Activated naive CD8-positive, alpha-beta T cell treated with anti-CD3 and anti-CD28 coated beads, Interleukin-2, amount 50 U/mL, for 16 hours (primary cell): ENCODE data around the gene TMC5.

Source experiments
- DNase-seq: peaks from one replicate; pipeline ENCODE4 v3.0.0-alpha.2; 2020; ENCODE audit warnings: low read depth, low spot score

The TMC5 gene

GRCh38 chr16:19507867-19508266, 90.2 kb downstream of the TMC5 start:
- DNase-seq, result no peak

- DNase-seq, result no peak
Measured at GRCh38 chr16:19512297-19512696, 94.6 kb downstream of the TMC5 start.

GRCh38 chr16:19513377-19514053, 95.8 kb downstream of the TMC5 start:
- DNase-seq, result no peak

GRCh38 chr16:19515757-19516156, 98.1 kb downstream of the TMC5 start:
- DNase-seq, result no peak

- no peak for DNase-seq
Measured at GRCh38 chr16:19517424-19518089, 99.9 kb downstream of the TMC5 start.

- DNase-seq, result no peak
Measured at GRCh38 chr16:19518388-19518787, 100.7 kb downstream of the TMC5 start.

- DNase-seq, result no peak
Measured at GRCh38 chr16:19520861-19521331, 103.2 kb downstream of the TMC5 start.

GRCh38 chr16:19521471-19522396, 104.1 kb downstream of the TMC5 start, which contains the start of gene GDE1:
GDE1 (minus strand) TSS chr16:19522098; CDS start chr16:19521964, 134 bp downstream.
- DNase-seq, result peak; percentile 91

GRCh38 chr16:19522397-19522732, 104.7 kb downstream of the TMC5 start:
- DNase-seq, result no peak

GRCh38 chr16:19522760-19523159, 105.1 kb downstream of the TMC5 start:
- DNase-seq, result no peak

GRCh38 chr16:19523184-19523558, 105.5 kb downstream of the TMC5 start:
- no peak for DNase-seq

- peak; percentile 89 for DNase-seq
Measured at GRCh38 chr16:19523559-19524355, 106.1 kb downstream of the TMC5 start, which contains the start of gene CCP110. CCP110 (plus strand) TSS chr16:19523942; CDS start chr16:19527882, 3,940 bp downstream.

GRCh38 chr16:19524356-19524615, 106.6 kb downstream of the TMC5 start:
- DNase-seq, result no peak

- DNase-seq, result no peak
Measured at GRCh38 chr16:19524616-19525384, 107.1 kb downstream of the TMC5 start.

GRCh38 chr16:19525385-19525723, 107.7 kb downstream of the TMC5 start:
- DNase-seq, result no peak

- DNase-seq, result no peak
Measured at GRCh38 chr16:19527161-19527560, 109.5 kb downstream of the TMC5 start.

- no peak for DNase-seq
Measured at GRCh38 chr16:19528666-19529065, 111.0 kb downstream of the TMC5 start.

GRCh38 chr16:19532601-19533000, 114.9 kb downstream of the TMC5 start:
- DNase-seq, result no peak

GRCh38 chr16:19540241-19540970, 122.7 kb downstream of the TMC5 start:
- DNase-seq, result no peak

- DNase-seq, result no peak
Measured at GRCh38 chr16:19542138-19542821, 124.6 kb downstream of the TMC5 start.
